Stimulated activated CD4-positive, alpha-beta T cell treated with anti-CD3 and anti-CD28 coated beads, Interleukin-15, amount 100 ng/mL, for 24 hours (primary cell): Measurements from ENCODE around the gene LZTR1.
A peak's percentile ranks its signal among the peaks of the same experiment; 100 is the strongest.
"Not testable (repeated sequence)": the region's sequence is repeated elsewhere in the genome, so short reads cannot be mapped to it uniquely, and the experiment has no call there.

ENCODE experiments used
- DNase-seq: peaks from one replicate; pipeline ENCODE4 v3.0.0-alpha.2; 2020

LZTR1 gene

GRCh38 chr22:21020802-21021429 is 38.8 kb downstream of the LZTR1 start:
- peak; percentile 33 for DNase-seq

GRCh38 chr22:21022507-21022906 is 40.4 kb downstream of the LZTR1 start:
- DNase-seq = no peak

- no peak for DNase-seq
Observed at GRCh38 chr22:21022955-21023614, 41.0 kb downstream of the LZTR1 start.

GRCh38 chr22:21025266-21025665 is 43.2 kb downstream of the LZTR1 start:
- no peak for DNase-seq

GRCh38 chr22:21025763-21026755 is 44.0 kb downstream of the LZTR1 start:
- no peak for DNase-seq

GRCh38 chr22:21026783-21027692 is 44.9 kb downstream of the LZTR1 start:
- no peak for DNase-seq

GRCh38 chr22:21028277-21029251 is 46.5 kb downstream of the LZTR1 start:
- DNase-seq = no peak

GRCh38 chr22:21029486-21030025 is 47.5 kb downstream of the LZTR1 start:
- DNase-seq = no peak

- no peak for DNase-seq
Observed at GRCh38 chr22:21030032-21030431, 47.9 kb downstream of the LZTR1 start.

GRCh38 chr22:21030621-21031544 is 48.8 kb downstream of the LZTR1 start:
- no peak for DNase-seq

- DNase-seq = no peak
Observed at GRCh38 chr22:21031545-21032036, 49.5 kb downstream of the LZTR1 start.

- no peak for DNase-seq
Observed at GRCh38 chr22:21032037-21032867, 50.2 kb downstream of the LZTR1 start, which contains the start of gene SLC7A4. Gene SLC7A4 (minus strand): TSS chr22:21032561. CDS start chr22:21031812, 749 bp downstream.

GRCh38 chr22:21032868-21033688 is 51.0 kb downstream of the LZTR1 start:
- DNase-seq = no peak

- DNase-seq = no peak
Observed at GRCh38 chr22:21033895-21034294, 51.8 kb downstream of the LZTR1 start.

- no peak for DNase-seq
Observed at GRCh38 chr22:21034989-21035388, 52.9 kb downstream of the LZTR1 start.

GRCh38 chr22:21038405-21038804 is 56.3 kb downstream of the LZTR1 start:
- no peak for DNase-seq

- DNase-seq = not testable (repeated sequence)
Observed at GRCh38 chr22:21039158-21039557, 57.1 kb downstream of the LZTR1 start.

- DNase-seq = no peak
Observed at GRCh38 chr22:21041937-21042336, 59.8 kb downstream of the LZTR1 start.
